ENCODE data around the gene ZMYND8. TPM values are rescaled to one million over a fixed set of nuclear protein-coding genes. Genes with fewer than 3 reads are reported as not detected.
"Not testable (repeated sequence)": the region's sequence is repeated elsewhere in the genome, so short reads cannot be mapped to it uniquely, and the experiment has no call there.

The ZMYND8 gene
- total RNA-seq, 1 donor from 2014 or later, result 45.7 TPM

DNA sequence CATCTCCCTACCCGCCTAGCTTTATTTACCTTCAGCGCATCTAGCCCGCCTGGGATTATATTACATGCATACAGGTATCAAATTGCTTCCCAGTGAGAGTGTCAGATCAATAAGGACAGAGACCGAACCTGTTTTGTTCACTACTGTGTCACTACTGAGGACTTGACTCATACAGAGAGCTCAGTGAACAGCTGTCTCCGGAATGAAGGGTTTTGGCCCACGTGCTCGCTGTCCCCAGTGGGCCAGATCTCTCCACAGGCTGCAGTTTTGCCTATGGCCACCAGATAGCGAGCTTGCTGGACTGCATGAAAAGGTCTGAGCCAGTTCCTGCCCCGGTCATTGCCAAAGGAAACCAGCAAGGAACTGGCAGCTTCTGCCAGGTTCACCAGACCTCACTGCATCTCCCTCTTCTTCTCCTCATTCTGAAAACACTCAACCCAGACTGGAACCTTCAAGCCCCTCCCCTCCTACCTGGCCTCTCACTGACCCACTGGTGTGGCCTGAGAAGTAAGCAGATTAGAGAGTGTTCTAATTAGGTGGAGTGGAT is 150.8 kb downstream of the ZMYND8 start:
- H3K36me3 ChIP-seq, result peaks cover 26% of the 10 kb centered on the region
- H3K4me1 ChIP-seq, result no peaks in the 10 kb centered on the region
- intact Hi-C loops (cut with DNase I), result no loop called here
- no peaks in the 10 kb centered on the region for H3K27me3 ChIP-seq
- peak; percentile 88 for TF ChIP-seq CTCF (IDR thresholded peaks at IDR 0.05)
- no peak overlapping the region for H3K4me3 ChIP-seq
- no peak overlapping the region for H3K27ac ChIP-seq
- DNase-seq (peak; percentile 78), ATAC-seq (peak; percentile 92)
- no peaks in the 10 kb centered on the region for H3K9me3 ChIP-seq

DNA sequence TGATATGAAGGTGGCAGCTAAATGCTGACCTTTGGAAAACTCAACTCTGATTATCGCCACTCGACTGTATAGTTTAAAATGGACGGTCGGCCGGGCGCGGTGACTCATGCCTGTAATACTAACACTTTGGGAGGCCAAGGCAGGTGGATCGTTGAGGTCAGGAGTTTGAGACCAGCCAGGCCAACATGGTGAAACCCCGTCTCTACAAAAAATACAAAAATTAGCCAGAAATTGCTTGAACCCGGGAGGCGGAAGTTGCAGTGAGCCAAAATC is 151.7 kb downstream of the ZMYND8 start:
- DNase-seq; H3K9me3 ChIP-seq; intact Hi-C loops (cut with DNase I); H3K27ac ChIP-seq; H3K4me3 ChIP-seq; H3K27me3 ChIP-seq; H3K4me1 ChIP-seq; ATAC-seq: not testable (repeated sequence)
- H3K36me3 ChIP-seq, result peaks cover 18% of the 10 kb centered on the region

DNA sequence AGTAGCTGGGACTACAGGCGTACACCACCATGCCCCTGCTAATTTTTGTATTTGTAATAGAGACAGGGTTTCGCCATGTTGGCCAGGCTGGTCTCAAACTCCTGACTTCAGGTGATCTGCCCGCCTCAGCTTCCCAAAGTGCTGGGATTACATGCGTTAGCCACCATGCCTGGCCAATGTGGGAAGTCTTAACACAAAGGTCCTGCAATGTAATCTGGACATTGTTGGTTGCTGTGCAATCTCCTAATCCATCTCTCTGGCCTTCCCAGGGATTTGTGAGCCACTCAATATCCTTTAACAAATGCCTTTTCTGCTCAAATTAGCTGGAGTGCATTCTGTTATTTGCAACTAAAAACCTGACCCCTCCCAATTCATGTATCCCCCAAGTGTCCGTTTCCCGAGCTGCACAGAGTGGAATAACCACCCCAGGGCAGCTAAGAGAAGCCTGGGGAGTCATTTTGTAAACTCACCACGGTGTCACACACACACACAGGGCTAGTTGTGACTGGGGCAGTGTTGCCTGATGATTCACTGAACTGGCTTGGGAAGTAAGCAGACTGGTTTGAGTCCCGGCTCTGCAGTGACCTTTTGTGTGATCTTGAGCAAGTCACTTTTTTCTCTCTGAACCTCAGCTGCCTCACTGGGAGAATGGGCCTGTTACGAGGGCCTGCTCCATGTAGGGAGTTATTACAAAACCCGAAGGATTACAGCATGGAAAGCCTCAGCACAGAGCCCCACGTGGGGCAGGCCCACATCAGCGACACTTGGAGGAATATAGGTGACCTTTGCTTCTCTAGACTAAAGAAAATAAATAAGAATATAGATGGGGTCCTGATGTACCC is 152.3 kb downstream of the ZMYND8 start:
- ATAC-seq (no peak), DNase-seq (no peak)
- intact Hi-C loops (cut with DNase I), result no loop called here
- Histone ChIP-seq H3K4me1 (no peaks in the 10 kb centered on the region), H3K4me3 (no peak overlapping the region), H3K27ac (no peak overlapping the region), H3K27me3 (no peaks in the 10 kb centered on the region), H3K36me3 (peaks cover 12% of the 10 kb centered on the region), H3K9me3 (no peaks in the 10 kb centered on the region)
- no peak for TF ChIP-seq CTCF (IDR thresholded peaks at IDR 0.05)

- DNase-seq (no peak), ATAC-seq (no peak)
- Histone ChIP-seq H3K36me3 (no peaks in the 10 kb centered on the region), H3K27ac (no peak overlapping the region), H3K27me3 (no peaks in the 10 kb centered on the region), H3K4me3 (no peak overlapping the region), H3K9me3 (no peaks in the 10 kb centered on the region), H3K4me1 (no peaks in the 10 kb centered on the region)
- intact Hi-C loops (cut with DNase I), result no loop called here
- no peak for TF ChIP-seq CTCF (IDR thresholded peaks at IDR 0.05)
These were observed 153.5 kb downstream of the ZMYND8 start for GRCh38 chr20:47202733-47203667.

DNA sequence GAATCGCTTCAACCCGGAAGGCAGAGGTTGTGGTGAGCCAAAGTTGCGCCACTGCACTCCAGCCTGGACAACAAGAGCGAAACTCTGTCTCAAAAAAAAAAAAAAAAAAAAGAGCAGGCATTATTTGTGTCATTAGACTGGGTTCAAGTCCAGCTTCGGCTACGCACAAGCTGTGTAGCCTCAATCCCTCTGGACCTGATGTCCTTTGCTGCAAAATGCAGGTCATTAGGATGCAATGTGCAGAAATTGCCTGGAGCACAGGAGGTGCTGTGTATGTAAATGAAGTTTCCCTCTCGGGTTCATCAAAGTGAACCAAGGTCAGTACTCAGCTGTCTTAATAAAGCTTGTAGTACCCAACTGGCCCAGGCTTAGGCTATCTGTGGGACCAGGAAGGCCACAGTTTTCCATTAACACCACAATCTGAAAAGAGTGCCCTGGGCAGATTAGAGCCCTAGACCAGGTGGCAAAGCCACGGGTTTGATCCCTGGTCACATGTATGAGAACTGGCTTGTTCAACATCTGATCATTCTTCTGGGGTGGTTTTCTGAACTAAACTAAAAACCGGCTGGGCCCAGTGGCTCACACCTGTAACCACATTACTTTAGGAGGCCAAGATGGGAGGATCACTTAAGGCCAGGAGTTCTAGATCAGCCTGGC is 155.3 kb downstream of the ZMYND8 start:
- intact Hi-C loops (cut with DNase I), result no loop called here
- Histone ChIP-seq H3K4me3 (no peak overlapping the region), H3K4me1 (no peaks in the 10 kb centered on the region), H3K27me3 (no peaks in the 10 kb centered on the region), H3K9me3 (no peaks in the 10 kb centered on the region), H3K36me3 (no peaks in the 10 kb centered on the region), H3K27ac (no peak overlapping the region)
- DNase-seq (no peak), ATAC-seq (no peak)
- TF ChIP-seq CTCF (IDR thresholded peaks at IDR 0.05), result no peak
